WTC11 (cell line): ENCODE results near the gene C2orf72. TPM values are rescaled to one million over a fixed set of nuclear protein-coding genes. Genes with fewer than 3 reads are reported as not detected.

ENCODE experiments used
- ATAC-seq: fragments of 200-7000 bp; cut with Tn5 transposase; 2 replicates; pipeline ENCODE4 v1.10.0; 2021; ENCODE audit warnings: mild to moderate bottlenecking, moderate library complexity
- CTCF ChIA-PET: fragments of 300-600 bp; sonication (Branson Sonifier 250); formaldehyde crosslinking; loops from one replicate; lab custom pipeline; 2021; ENCODE audit warnings: antibody characterized with exemption; lab: Charles Lee
- POLR2A ChIA-PET: fragments of 350-600 bp; sonication (Branson Sonifier 250); formaldehyde crosslinking; loops from one replicate; lab custom pipeline; 2021; ENCODE audit warnings: antibody characterized with exemption; lab: Charles Lee
- DNase-seq: peaks from one replicate; pipeline ENCODE4 v3.0.0; 2021; ENCODE audit warnings: low spot score
- H3K27ac Mint-ChIP-seq: 2 replicates; pipeline ENCODE4 v1.8.0; 2021; ENCODE audit warnings: mixed read lengths
- H3K27me3 Mint-ChIP-seq: 2 replicates; pipeline ENCODE4 v1.8.0; 2021; ENCODE audit warnings: low read depth, mild to moderate bottlenecking, moderate library complexity, mixed read lengths
- H3K36me3 Mint-ChIP-seq: 2 replicates; pipeline ENCODE4 v1.8.0; 2021; ENCODE audit warnings: mixed read lengths
- H3K4me1 Mint-ChIP-seq: 2 replicates; pipeline ENCODE4 v1.8.0; 2022; ENCODE audit warnings: mixed read lengths
- H3K4me3 Mint-ChIP-seq: 2 replicates; pipeline ENCODE4 v1.8.0; 2021; ENCODE audit warnings: mild to moderate bottlenecking, moderate library complexity, mixed read lengths
- H3K9me3 Mint-ChIP-seq: 2 replicates; pipeline ENCODE4 v1.8.0; 2021; ENCODE audit warnings: mixed read lengths
- CREM ChIP-seq: sonication (generic); formaldehyde crosslinking; IDR thresholded peaks from 2 replicates; pipeline ENCODE4 v1.8.1; 2022; ENCODE audit warnings: mild to moderate bottlenecking, missing genetic modification reagents, moderate library complexity
- E2F4 ChIP-seq: sonication (generic); formaldehyde crosslinking; IDR thresholded peaks from 2 replicates; pipeline ENCODE4 v1.8.1; 2022; ENCODE audit warnings: low read depth, mild to moderate bottlenecking, moderate library complexity, missing genetic modification reagents, borderline replicate concordance
- E2F5 ChIP-seq: sonication (generic); formaldehyde crosslinking; IDR thresholded peaks from 2 replicates; pipeline ENCODE4 v1.8.1; 2022; ENCODE audit warnings: mild to moderate bottlenecking, moderate library complexity, missing genetic modification reagents
- ESRRA ChIP-seq: sonication (generic); formaldehyde crosslinking; IDR thresholded peaks from 2 replicates; pipeline ENCODE4 v1.8.1; 2022; ENCODE audit warnings: mild to moderate bottlenecking, missing genetic modification reagents, borderline replicate concordance
- FOXP4 ChIP-seq: sonication (generic); formaldehyde crosslinking; IDR thresholded peaks from 2 replicates; pipeline ENCODE4 v1.8.0; 2022; ENCODE audit warnings: mild to moderate bottlenecking, missing genetic modification reagents
- KAT7 ChIP-seq: sonication (generic); formaldehyde crosslinking; IDR thresholded peaks from 2 replicates; pipeline ENCODE4 v1.8.1; 2023; ENCODE audit warnings: missing genetic modification reagents, mild to moderate bottlenecking, borderline replicate concordance
- NFE2L1 ChIP-seq: sonication (generic); formaldehyde crosslinking; IDR thresholded peaks from 2 replicates; pipeline ENCODE4 v1.8.1; 2023; ENCODE audit warnings: missing genetic modification reagents
- NR2C2 ChIP-seq: sonication (generic); formaldehyde crosslinking; IDR thresholded peaks from 2 replicates; pipeline ENCODE4 v1.8.0; 2022; ENCODE audit warnings: mild to moderate bottlenecking, missing genetic modification reagents
- RELA ChIP-seq: sonication (generic); formaldehyde crosslinking; IDR thresholded peaks from 2 replicates; pipeline ENCODE4 v1.8.1; 2022; ENCODE audit warnings: missing genetic modification reagents, mild to moderate bottlenecking, borderline replicate concordance
- RORB ChIP-seq: fragments of 250-450 bp; sonication (Bioruptor Pico); IDR thresholded peaks from 2 replicates; pipeline ENCODE4 v1.9.0; 2021; ENCODE audit warnings: mild to moderate bottlenecking
- SMAD4 ChIP-seq: sonication (generic); formaldehyde crosslinking; IDR thresholded peaks from 2 replicates; pipeline ENCODE4 v1.8.0; 2022; ENCODE audit warnings: mild to moderate bottlenecking, missing genetic modification reagents
- TEAD1 ChIP-seq: sonication (generic); formaldehyde crosslinking; IDR thresholded peaks from 2 replicates; pipeline ENCODE4 v1.8.0; 2022; ENCODE audit warnings: mild to moderate bottlenecking, missing genetic modification reagents
- TP53 ChIP-seq: sonication (generic); formaldehyde crosslinking; IDR thresholded peaks from 2 replicates; pipeline ENCODE4 v1.8.1; 2023; ENCODE audit warnings: mild to moderate bottlenecking, missing genetic modification reagents
- ZNF138 ChIP-seq: sonication (generic); formaldehyde crosslinking; conservative IDR thresholded peaks from 2 replicates; pipeline ENCODE4 v1.8.1; 2022; ENCODE audit warnings: mild to moderate bottlenecking, moderate library complexity, missing genetic modification reagents
- ZNF232 ChIP-seq: sonication (generic); formaldehyde crosslinking; IDR thresholded peaks from 2 replicates; pipeline ENCODE4 v1.8.0; 2022; ENCODE audit warnings: mild to moderate bottlenecking, missing genetic modification reagents
- ZNF396 ChIP-seq: fragments of 250-450 bp; sonication (Bioruptor Pico); IDR thresholded peaks from 2 replicates; pipeline ENCODE4 v1.8.0; 2021; ENCODE audit warnings: mild to moderate bottlenecking, moderate library complexity, borderline replicate concordance
- ZNF416 ChIP-seq: fragments of 250-450 bp; sonication (Bioruptor Pico); IDR thresholded peaks from 2 replicates; pipeline ENCODE4 v1.9.0; 2021; ENCODE audit warnings: mild to moderate bottlenecking, inconsistent platforms
- total RNA-seq: library from RNA; stranded (reverse); gene quantifications from 3 replicates; pipeline ENCODE4 v1.2.3, GENCODE V29; 2021
- TF ChIP-seq, protein P1 (sequence below): fragments of 250-450 bp; sonication (Bioruptor Pico); IDR thresholded peaks from 2 replicates; pipeline ENCODE4 v1.9.0; 2021; ENCODE audit warnings: mild to moderate bottlenecking

The C2orf72 gene
- total RNA-seq, 1 experiment from 2014 or later, result 1.7 TPM

GRCh38 chr2:231036131-231036530 is 1.2 kb upstream of the C2orf72 start:
- no peak for TF ChIP-seq CREM
- TF ChIP-seq NR2C2 (CRISPR knock-in tag), result no peak
- no peak for TF ChIP-seq E2F5
- TF ChIP-seq ZNF232, result no peak
- no peak for TF ChIP-seq KAT7 (CRISPR knock-in tag)
- TF ChIP-seq RELA (CRISPR knock-in tag), result no peak
- TF ChIP-seq FOXP4 (CRISPR knock-in tag), result no peak
- TF ChIP-seq ZNF138 (CRISPR knock-in tag), result no peak
- no peak for TF ChIP-seq ZNF396 (CRISPR knock-in tag)
- no peak for TF ChIP-seq RORB
- Mint-ChIP-seq H3K9me3 (no peaks in the 10 kb centered on the region), H3K27ac (no peak overlapping the region), H3K27me3 (peaks cover 83% of the 10 kb centered on the region), H3K36me3 (no peaks in the 10 kb centered on the region), H3K4me1 (peaks cover 11% of the 10 kb centered on the region), H3K4me3 (peak overlapping the region; percentile 58)
- ATAC-seq (no peak), DNase-seq (no peak)
- ChIA-PET POLR2A (interaction anchor here (0.5 kb wide), 1 partner anchor 140 kb away, joined by 3 read pairs; no protein-coding TSS in a partner anchor), CTCF (interaction anchor here (1.4 kb wide), 1 partner anchor 17 kb away, joined by 5 read pairs; no protein-coding TSS in a partner anchor)

DNA sequence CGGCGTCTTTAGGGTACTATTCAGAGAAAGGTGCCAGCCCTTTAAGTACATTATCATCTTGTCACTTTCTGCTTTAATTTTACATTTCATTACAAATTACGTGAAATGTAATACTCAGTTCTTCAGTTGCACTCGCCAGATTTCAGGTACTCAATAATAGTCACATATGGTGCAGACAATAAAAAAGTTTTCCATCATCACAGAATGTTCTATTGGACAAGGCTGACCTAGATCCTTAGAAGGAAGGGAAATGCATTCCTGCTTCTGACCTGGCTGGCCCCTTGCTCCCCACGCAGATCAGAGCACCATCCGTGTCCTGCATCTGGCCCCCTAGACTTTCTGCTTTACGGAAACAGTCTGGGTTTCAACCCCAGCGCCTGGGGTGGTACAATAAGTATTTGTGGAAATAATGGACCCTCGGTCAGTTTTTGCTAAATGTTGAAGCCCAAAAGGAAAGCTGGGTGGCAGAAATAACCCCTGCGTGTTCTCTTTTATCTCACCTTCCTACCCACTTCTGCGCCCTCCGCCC is 681 bp upstream of the C2orf72 start:
- TF ChIP-seq NFE2L1 (CRISPR knock-in tag), result no peak
- TF ChIP-seq TP53 (CRISPR knock-in tag), result no peak
- no peak for TF ChIP-seq E2F4 (CRISPR knock-in tag)
- no peak for TF ChIP-seq ZNF416
- TF ChIP-seq E2F5, result no peak
- TF ChIP-seq SMAD4 (CRISPR knock-in tag), result no peak
- TF ChIP-seq, protein P1, sequence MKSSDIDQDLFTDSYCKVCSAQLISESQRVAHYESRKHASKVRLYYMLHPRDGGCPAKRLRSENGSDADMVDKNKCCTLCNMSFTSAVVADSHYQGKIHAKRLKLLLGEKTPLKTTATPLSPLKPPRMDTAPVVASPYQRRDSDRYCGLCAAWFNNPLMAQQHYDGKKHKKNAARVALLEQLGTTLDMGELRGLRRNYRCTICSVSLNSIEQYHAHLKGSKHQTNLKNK (CRISPR knock-in tag), result no peak
- TF ChIP-seq ESRRA, result no peak
- no peak for TF ChIP-seq TEAD1 (CRISPR knock-in tag)
- Mint-ChIP-seq H3K4me3 (peak overlapping the region; percentile 58), H3K27ac (no peak overlapping the region), H3K4me1 (peaks cover 11% of the 10 kb centered on the region), H3K36me3 (no peaks in the 10 kb centered on the region), H3K9me3 (no peaks in the 10 kb centered on the region), H3K27me3 (peaks cover 85% of the 10 kb centered on the region)
- CTCF ChIA-PET, result interaction anchor here (3.7 kb wide), 1 partner anchor 16 kb away, joined by 23 read pairs; no protein-coding TSS in a partner anchor
- DNase-seq, result no peak
- POLR2A ChIA-PET, result interaction anchor here (0.5 kb wide), 1 partner anchor 140 kb away, joined by 3 read pairs; no protein-coding TSS in a partner anchor
- ATAC-seq, result no peak
